ENCODE data around the gene GCNT1.

DNA sequence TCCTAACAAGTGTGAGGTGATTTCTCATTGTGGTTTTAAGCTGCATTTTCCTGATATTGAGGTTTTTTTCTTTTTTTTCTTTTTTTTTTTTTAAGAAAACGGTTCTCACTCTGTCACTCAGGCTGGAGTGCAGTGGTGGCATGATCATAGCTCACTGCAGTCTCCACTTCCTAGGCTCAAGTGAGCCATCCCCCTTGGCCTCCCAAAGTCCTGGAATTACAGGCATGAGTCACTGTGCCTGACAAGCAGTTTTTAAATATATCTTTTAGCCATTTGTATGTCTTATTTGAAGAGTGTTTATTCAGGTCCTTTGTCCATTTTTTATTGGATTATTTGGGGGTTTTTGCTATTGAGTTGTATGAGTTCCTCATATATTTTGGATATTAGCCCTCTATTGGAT is 53.8 kb downstream of the GCNT1 start:
- TF ChIP-seq POLR2AphosphoS5 (IDR thresholded peaks at IDR 0.05) = no peak
- TF ChIP-seq POLR2A (IDR thresholded peaks at IDR 0.05) = no peak
- TF ChIP-seq, protein P1, sequence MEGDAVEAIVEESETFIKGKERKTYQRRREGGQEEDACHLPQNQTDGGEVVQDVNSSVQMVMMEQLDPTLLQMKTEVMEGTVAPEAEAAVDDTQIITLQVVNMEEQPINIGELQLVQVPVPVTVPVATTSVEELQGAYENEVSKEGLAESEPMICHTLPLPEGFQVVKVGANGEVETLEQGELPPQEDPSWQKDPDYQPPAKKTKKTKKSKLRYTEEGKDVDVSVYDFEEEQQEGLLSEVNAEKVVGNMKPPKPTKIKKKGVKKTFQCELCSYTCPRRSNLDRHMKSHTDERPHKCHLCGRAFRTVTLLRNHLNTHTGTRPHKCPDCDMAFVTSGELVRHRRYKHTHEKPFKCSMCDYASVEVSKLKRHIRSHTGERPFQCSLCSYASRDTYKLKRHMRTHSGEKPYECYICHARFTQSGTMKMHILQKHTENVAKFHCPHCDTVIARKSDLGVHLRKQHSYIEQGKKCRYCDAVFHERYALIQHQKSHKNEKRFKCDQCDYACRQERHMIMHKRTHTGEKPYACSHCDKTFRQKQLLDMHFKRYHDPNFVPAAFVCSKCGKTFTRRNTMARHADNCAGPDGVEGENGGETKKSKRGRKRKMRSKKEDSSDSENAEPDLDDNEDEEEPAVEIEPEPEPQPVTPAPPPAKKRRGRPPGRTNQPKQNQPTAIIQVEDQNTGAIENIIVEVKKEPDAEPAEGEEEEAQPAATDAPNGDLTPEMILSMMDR (IDR thresholded peaks at IDR 0.05) = no peak
